A549 (cell line): ENCODE results near the gene FOXRED1. TPM values are rescaled to one million over a fixed set of nuclear protein-coding genes. Genes with fewer than 3 reads are reported as not detected.

Source experiments
- ATAC-seq, 2 experiments: fragments of 200-7000 bp in 1 of 2; fragments of >200 bp in 1 of 2; cut with Nextera tagmentation in 1 of 2; cut with Tn5 transposase in 1 of 2; 3 replicates each; pipeline versions ENCODE4 v1.8.0 to v1.9.1; 2018 to 2020; ENCODE audit warnings: mild to moderate bottlenecking in 1 of 2, moderate library complexity in 1 of 2
- CTCF ChIA-PET: fragments of 300-600 bp; sonication (Branson Sonifier 250); formaldehyde crosslinking; extraction: SDS; loops from one replicate; lab custom pipeline; 2021; ENCODE audit warnings: antibody characterized with exemption, inconsistent platforms; lab: Yijun Ruan, JAX
- POLR2A ChIA-PET: fragments of 350-600 bp; formaldehyde crosslinking; extraction: SDS; loops from one replicate; lab custom pipeline; 2021; ENCODE audit warnings: antibody characterized with exemption, inconsistent platforms; lab: Yijun Ruan, JAX
- DNase-seq, 2 experiments: peaks; one replicate each; pipeline versions ENCODE4 v3.0.0 to v3.0.0-alpha.2; 2011 to 2016; ENCODE audit warnings: low read depth in 1 of 2, low spot score in 1 of 2
- FAIRE-seq: peaks from 2 replicates; lab custom pipeline; 2011; peaks lifted over from hg19 to GRCh38; lab: Jason Lieb, UNC
- H3K27ac ChIP-seq, 2 experiments: fragments of >200 bp; sonication (Bioruptor Twin); formaldehyde crosslinking; 3 replicates each; pipeline ENCODE4 v1.5.1; 2016 to 2017
- H3K4me1 ChIP-seq: fragments of >200 bp; sonication (Bioruptor Twin); formaldehyde crosslinking; 3 replicates; pipeline ENCODE4 v1.6.1; 2016
- H3K4me2 ChIP-seq: fragments of >200 bp; sonication (Bioruptor Twin); formaldehyde crosslinking; 3 replicates; pipeline ENCODE4 v1.6.1; 2016
- H3K4me3 ChIP-seq: fragments of >200 bp; sonication (Bioruptor Twin); formaldehyde crosslinking; 3 replicates; pipeline ENCODE4 v1.5.1; 2016
- H3K9me3 ChIP-seq: fragments of >200 bp; sonication (Bioruptor Twin); formaldehyde crosslinking; 3 replicates; pipeline ENCODE4 v1.6.1; 2016
- CHD4 ChIP-seq: fragments of 200-600 bp; sonication (generic); IDR thresholded peaks from 2 replicates; pipeline ENCODE4 v1.6.1; 2016; ENCODE audit warnings: antibody characterized with exemption, mild to moderate bottlenecking, borderline replicate concordance
- HOXA7 ChIP-seq: fragments of 250-450 bp; sonication (Bioruptor Pico); IDR thresholded peaks from 2 replicates; pipeline ENCODE4 v1.5.0; 2020; ENCODE audit warnings: mild to moderate bottlenecking, moderate library complexity
- KDM1A ChIP-seq: fragments of 200-600 bp; sonication (generic); IDR thresholded peaks from 2 replicates; pipeline ENCODE4 v1.6.1; 2016; ENCODE audit warnings: low read depth, mild to moderate bottlenecking
- MAZ ChIP-seq: fragments of 150-350 bp; IDR thresholded peaks from 2 replicates; pipeline ENCODE4 v1.6.1; 2014; ENCODE audit warnings: antibody characterized with exemption, low read depth, low read length, borderline replicate concordance
- TFCP2L1 ChIP-seq: fragments of 250-450 bp; sonication (Bioruptor Pico); IDR thresholded peaks from 2 replicates; pipeline ENCODE4 v1.5.0; 2021; ENCODE audit warnings: mild to moderate bottlenecking
- ZSCAN20 ChIP-seq: fragments of 250-450 bp; sonication (Bioruptor Pico); IDR thresholded peaks from 2 replicates; pipeline ENCODE4 v1.8.0; 2022; ENCODE audit warnings: mild to moderate bottlenecking, moderate library complexity
- WGBS: methylation state at CpG from one replicate; pipeline ENCODE4 v1.1.6; 2017; ENCODE audit errors: missing lambda C conversion rate; 5-methylcytosine and 5-hydroxymethylcytosine counted together
- polyA plus RNA-seq, 4 experiments: library from polyadenylated mRNA; depleted of rRNA in 3 of 4; stranded (reverse); fragments of >200 nt; fragmentation: RNase III in 1 of 4; extraction: RNeasy Plus Mini Kit Qiagen cat#74134 plus additional on column Dnase treatment in 1 of 4; gene quantifications; 2 replicates in 3 of 4; 3 replicates in 1 of 4; pipeline ENCODE4 v1.2.3, GENCODE V29; 2011 to 2017
- small RNA-seq, 6 experiments: library from RNA; depleted of rRNA; stranded (forward); fragments of <200 nt; gene quantifications; one replicate each; pipeline ENCODE3, GENCODE V24; 2012
- TF ChIP-seq, protein P1 (sequence below): fragments of >200 bp; sonication (Bioruptor Twin); formaldehyde crosslinking; IDR thresholded peaks from 2 replicates; pipeline ENCODE4 v1.6.1; 2016

Gene FOXRED1
- polyA plus RNA-seq, 2 of the 4 experiments (the other 2 are of a cell fraction), result 22.7 to 28.9 TPM

DNA sequence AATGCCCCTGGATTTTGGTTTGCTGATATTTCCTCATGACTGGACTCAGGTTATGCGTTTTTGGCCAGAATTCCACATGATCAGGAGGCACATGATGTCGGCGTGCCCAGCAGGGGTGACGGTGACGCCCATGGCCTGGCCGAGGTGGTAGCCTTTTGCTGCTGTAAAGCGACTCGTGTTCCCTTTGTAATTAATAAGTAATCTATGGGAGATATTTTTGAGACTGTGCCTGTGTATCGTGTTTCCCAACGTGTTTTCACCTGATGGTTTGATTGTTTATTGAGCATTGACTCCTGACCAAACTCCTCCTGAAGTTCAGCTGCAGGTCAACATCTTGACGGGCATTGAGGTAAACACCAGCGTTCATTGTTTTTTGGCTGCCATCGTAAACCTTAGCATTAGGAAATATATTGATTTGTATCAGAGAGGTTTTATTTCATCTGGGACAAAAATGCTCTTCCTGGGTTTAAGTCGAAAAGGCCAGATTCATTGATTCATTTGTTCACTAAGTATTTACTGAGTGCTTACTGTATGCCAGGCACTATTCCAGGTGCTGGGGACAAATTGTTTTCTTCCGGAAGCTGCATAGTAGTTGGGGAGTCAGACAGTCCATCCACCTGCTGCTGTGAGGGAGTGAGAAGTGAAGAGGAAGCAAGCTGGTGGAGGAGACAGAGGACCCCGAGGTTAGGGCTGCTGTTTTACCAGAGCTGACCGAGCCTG is 58.5 kb downstream of the FOXRED1 start:
- POLR2A ChIA-PET, result no interaction called here

More for the DNA sequence above, 58.5 kb downstream of the FOXRED1 start:
- TF ChIP-seq, protein P1, sequence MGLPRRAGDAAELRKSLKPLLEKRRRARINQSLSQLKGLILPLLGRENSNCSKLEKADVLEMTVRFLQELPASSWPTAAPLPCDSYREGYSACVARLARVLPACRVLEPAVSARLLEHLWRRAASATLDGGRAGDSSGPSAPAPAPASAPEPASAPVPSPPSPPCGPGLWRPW, result no peak
- no peak for TF ChIP-seq HOXA7 (CRISPR knock-in tag)
- no peak for TF ChIP-seq KDM1A
- no peak for TF ChIP-seq TFCP2L1
- TF ChIP-seq MAZ, result no peak
- TF ChIP-seq CHD4, result no peak
- TF ChIP-seq ZSCAN20 (CRISPR knock-in tag), result no peak
- DNase-seq (no peak), ATAC-seq (no peak), FAIRE-seq (no peak)
- H3K4me3 ChIP-seq, result no peak overlapping the region
- H3K27ac ChIP-seq, result no peak overlapping the region
- H3K4me1 ChIP-seq, result peaks cover 6% of the 10 kb centered on the region
- H3K9me3 ChIP-seq, result no peaks in the 10 kb centered on the region
- CTCF ChIA-PET, result interaction anchor here (1.1 kb wide), 1 partner anchor 17 kb away, joined by 5 read pairs; no protein-coding TSS in a partner anchor
- 86% methylated on average over 17 of the region's 17 CpGs for WGBS
- no peak overlapping the region for H3K4me2 ChIP-seq

Small RNA genes within 50 kb of the gene (small RNA-seq; reads per million reads assigned to genes)
- gene RN7SL351P, result 0 reads per million in 6 experiments

Other genes starting within 250 kb of the FOXRED1 start
- 5.6 and 7.8 TPM in 2 replicates for gene CDON, start 206.3 kb upstream of the FOXRED1 start, polyA plus RNA-seq (2011; rRNA removed)
- 1.3 to 1.9 TPM (median 1.7 TPM) in 3 replicates for gene CDON, start 206.3 kb upstream of the FOXRED1 start, polyA plus RNA-seq (2017; fragmentation: RNase III; extraction: RNeasy Plus Mini Kit Qiagen cat#74134 plus additional on column Dnase treatment)
- gene RPUSD4, start 57.5 kb upstream of the FOXRED1 start, polyA plus RNA-seq (2011; rRNA removed), result 16.2 and 20.6 TPM in 2 replicates
- 15.4 to 18.1 TPM (median 16.4 TPM) in 3 replicates for gene RPUSD4, start 57.5 kb upstream of the FOXRED1 start, polyA plus RNA-seq (2017; fragmentation: RNase III; extraction: RNeasy Plus Mini Kit Qiagen cat#74134 plus additional on column Dnase treatment)
- gene FAM118B, start 57.4 kb upstream of the FOXRED1 start, polyA plus RNA-seq (2011; rRNA removed), result 21.3 and 23.9 TPM in 2 replicates
- gene FAM118B, start 57.4 kb upstream of the FOXRED1 start, polyA plus RNA-seq (2017; fragmentation: RNase III; extraction: RNeasy Plus Mini Kit Qiagen cat#74134 plus additional on column Dnase treatment), result 14.5 to 15.1 TPM (median 14.9 TPM) in 3 replicates
- 92.2 and 99.6 TPM in 2 replicates for gene SRPRA, start 259 bp upstream of the FOXRED1 start, polyA plus RNA-seq (2011; rRNA removed)
- gene SRPRA, start 259 bp upstream of the FOXRED1 start, polyA plus RNA-seq (2017; fragmentation: RNase III; extraction: RNeasy Plus Mini Kit Qiagen cat#74134 plus additional on column Dnase treatment), result 43.1 to 47.1 TPM (median 45.1 TPM) in 3 replicates
- 4.5 and 7.4 TPM in 2 replicates for gene TIRAP, start 13.9 kb downstream of the FOXRED1 start, polyA plus RNA-seq (2011; rRNA removed)
- gene TIRAP, start 13.9 kb downstream of the FOXRED1 start, polyA plus RNA-seq (2017; fragmentation: RNase III; extraction: RNeasy Plus Mini Kit Qiagen cat#74134 plus additional on column Dnase treatment), result 4.5 to 5.4 TPM (median 4.9 TPM) in 3 replicates
- 21.3 and 23.0 TPM in 2 replicates for gene DCPS, start 34.9 kb downstream of the FOXRED1 start, polyA plus RNA-seq (2011; rRNA removed)
- gene DCPS, start 34.9 kb downstream of the FOXRED1 start, polyA plus RNA-seq (2017; fragmentation: RNase III; extraction: RNeasy Plus Mini Kit Qiagen cat#74134 plus additional on column Dnase treatment), result 17.0 to 17.9 TPM (median 17.8 TPM) in 3 replicates
- gene ST3GAL4, start 86.5 kb downstream of the FOXRED1 start, polyA plus RNA-seq (2011; rRNA removed), result 11.9 and 17.3 TPM in 2 replicates
- gene ST3GAL4, start 86.5 kb downstream of the FOXRED1 start, polyA plus RNA-seq (2017; fragmentation: RNase III; extraction: RNeasy Plus Mini Kit Qiagen cat#74134 plus additional on column Dnase treatment), result 16.5 to 19.7 TPM (median 17.5 TPM) in 3 replicates